Kidney (tissue), 14 donors: Measurements from ENCODE around the gene IL36B. TPM values are rescaled to one million over a fixed set of nuclear protein-coding genes. Genes with fewer than 3 reads are reported as not detected.

ENCODE experiments used
- DNase-seq, 5 donors: peaks; one replicate each; pipeline ENCODE4 v3.0.0-alpha.2; 2013 to 2020
- FAIRE-seq: peaks from 2 replicates; lab custom pipeline; 2012; peaks lifted over from hg19 to GRCh38; lab: Jason Lieb, UNC
- H3K27ac ChIP-seq, 2 donors: one replicate each; pipeline ENCODE4 v1.7.0; 2013; ENCODE audit warnings: low read depth in 2 of 2, low read length in 2 of 2, inconsistent platforms in 1 of 2
- H3K27me3 ChIP-seq: one replicate; pipeline ENCODE4 v1.7.1; 2013; ENCODE audit warnings: low read length, inconsistent platforms; ENCODE audit not compliant: control insufficient read depth, insufficient read depth
- H3K36me3 ChIP-seq, 3 donors: one replicate each; pipeline versions ENCODE4 v1.7.0 to v1.7.1; 2013; ENCODE audit warnings: low read length in 3 of 3, control low read depth in 1 of 3, inconsistent platforms in 1 of 3; ENCODE audit not compliant: insufficient read depth in 3 of 3, control insufficient read depth in 2 of 3
- H3K4me1 ChIP-seq, 3 donors: one replicate each; pipeline versions ENCODE4 v1.7.0 to v1.7.1; 2013; ENCODE audit warnings: low read length in 3 of 3, inconsistent platforms in 1 of 3, low read depth in 1 of 3; ENCODE audit not compliant: control insufficient read depth in 2 of 3, insufficient read depth in 2 of 3
- H3K4me3 ChIP-seq, 3 donors: one replicate each; pipeline versions ENCODE4 v1.7.0 to v1.8.1; 2013; ENCODE audit warnings: low read length in 3 of 3, control low read depth in 1 of 3, inconsistent platforms in 1 of 3
- H3K9ac ChIP-seq, 3 donors: one replicate each; pipeline versions ENCODE4 v1.7.0 to v1.7.1; 2013; ENCODE audit warnings: low read length in 3 of 3, control low read depth in 1 of 3, inconsistent platforms in 1 of 3
- H3K9me3 ChIP-seq, 3 donors: one replicate each; pipeline versions ENCODE4 v1.7.0 to v1.7.1; 2013; ENCODE audit warnings: low read length in 3 of 3, control low read depth in 1 of 3, inconsistent platforms in 1 of 3; ENCODE audit not compliant: control insufficient read depth in 2 of 3, insufficient read depth in 1 of 3
- intact Hi-C: fragments of 100-400 bp; cut with DNase I; formaldehyde crosslinking; loops from one replicate; pipeline ENCODE4 v1.11.1; 2022
- polyA plus RNA-seq: library from polyadenylated mRNA; stranded (reverse); fragments of 350-450 nt; fragmentation: Illumina TruSeq; extraction: RNeasy Lipid Tissue Mini Kit (QIAGEN cat#74804); gene quantifications from one replicate; pipeline ENCODE4 v1.2.3, GENCODE V29; 2014; ENCODE audit warnings: low read depth, low replicate concordance; ENCODE audit not compliant: insufficient read depth
- total RNA-seq: library from RNA; stranded (reverse); fragmentation: NEBNext Ultra II Directional; extraction: Animal tissue kit (Norgen Biotek cat#: 25700); gene quantifications from one replicate; pipeline ENCODE4 v1.2.1, GENCODE V29; 2021
- TF ChIP-seq, protein P1 (sequence below): IDR thresholded peaks from 3 replicates; pipeline ENCODE4 v1.5.1; 2012; ENCODE audit warnings: mild to moderate bottlenecking, moderate library complexity, borderline replicate concordance; ENCODE audit not compliant: insufficient read depth; ENCODE audit errors: extremely low read depth
- donor health status: control.
- donor health status: control.
- donor health status: control.
- donor health status: control.
- donor health status: control.
- donor health status: DM: yes; HTN: yes; CAD: no.
- donor health status: Normal renal cell carcinoma (clear cell type).

The IL36B gene
- total and polyA plus RNA-seq, 2 donors from 2014 or later, result not detected

DNA sequence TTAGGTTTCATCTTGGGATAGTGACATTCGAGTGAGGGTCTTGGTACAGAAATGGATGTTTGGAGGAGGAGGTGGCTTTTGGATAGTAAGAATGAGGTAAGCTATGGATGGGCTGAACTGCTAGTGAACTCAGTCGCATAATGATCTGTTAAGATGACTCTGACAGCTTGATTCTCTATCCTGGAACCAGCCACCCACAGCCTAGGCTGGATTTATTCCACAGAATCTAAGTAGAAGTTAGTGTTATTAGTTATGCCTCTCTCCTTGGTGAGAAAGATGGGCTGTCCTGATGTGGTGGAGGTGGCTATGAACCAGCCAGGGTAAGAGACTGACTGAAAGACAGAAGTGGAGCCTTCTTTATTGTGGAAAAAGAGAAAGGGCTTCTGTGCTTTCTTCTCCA lies 25.0 kb downstream of the IL36B start:
- Histone ChIP-seq H3K4me3 (no peak overlapping the region), H3K4me1 (no peaks in the 10 kb centered on the region), H3K9ac (no peak overlapping the region), H3K9me3 (no peaks in the 10 kb centered on the region), H3K27me3 (no peaks in the 10 kb centered on the region), H3K36me3 (no peaks in the 10 kb centered on the region), H3K27ac (no peak overlapping the region)
- TF ChIP-seq, protein P1, sequence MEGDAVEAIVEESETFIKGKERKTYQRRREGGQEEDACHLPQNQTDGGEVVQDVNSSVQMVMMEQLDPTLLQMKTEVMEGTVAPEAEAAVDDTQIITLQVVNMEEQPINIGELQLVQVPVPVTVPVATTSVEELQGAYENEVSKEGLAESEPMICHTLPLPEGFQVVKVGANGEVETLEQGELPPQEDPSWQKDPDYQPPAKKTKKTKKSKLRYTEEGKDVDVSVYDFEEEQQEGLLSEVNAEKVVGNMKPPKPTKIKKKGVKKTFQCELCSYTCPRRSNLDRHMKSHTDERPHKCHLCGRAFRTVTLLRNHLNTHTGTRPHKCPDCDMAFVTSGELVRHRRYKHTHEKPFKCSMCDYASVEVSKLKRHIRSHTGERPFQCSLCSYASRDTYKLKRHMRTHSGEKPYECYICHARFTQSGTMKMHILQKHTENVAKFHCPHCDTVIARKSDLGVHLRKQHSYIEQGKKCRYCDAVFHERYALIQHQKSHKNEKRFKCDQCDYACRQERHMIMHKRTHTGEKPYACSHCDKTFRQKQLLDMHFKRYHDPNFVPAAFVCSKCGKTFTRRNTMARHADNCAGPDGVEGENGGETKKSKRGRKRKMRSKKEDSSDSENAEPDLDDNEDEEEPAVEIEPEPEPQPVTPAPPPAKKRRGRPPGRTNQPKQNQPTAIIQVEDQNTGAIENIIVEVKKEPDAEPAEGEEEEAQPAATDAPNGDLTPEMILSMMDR, result no peak
- intact Hi-C loops, result no loop called here
- DNase-seq, result no peak
- FAIRE-seq, result no peak

DNA sequence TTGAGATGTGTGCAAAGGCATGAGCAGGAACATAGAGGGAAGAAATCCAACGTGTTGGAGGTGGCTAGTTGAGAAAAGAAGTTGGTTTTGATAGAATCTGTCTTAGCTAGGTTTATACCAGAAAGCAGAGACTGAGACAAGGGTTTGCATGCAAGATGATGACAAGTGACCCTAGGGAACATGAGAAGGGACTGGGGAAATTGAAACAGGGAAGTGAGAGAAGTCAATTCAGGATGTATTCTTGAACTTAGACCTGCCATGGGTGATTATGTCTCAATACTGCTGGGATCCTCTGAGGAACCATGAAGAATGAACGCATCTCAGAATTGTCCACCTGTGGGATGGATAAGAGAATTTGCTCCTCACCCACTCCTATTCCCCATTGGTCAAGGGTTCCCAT lies 26.9 kb downstream of the IL36B start:
- Histone ChIP-seq H3K4me1 (no peaks in the 10 kb centered on the region), H3K27me3 (no peaks in the 10 kb centered on the region), H3K36me3 (no peaks in the 10 kb centered on the region), H3K4me3 (no peak overlapping the region), H3K27ac (no peak overlapping the region), H3K9me3 (no peaks in the 10 kb centered on the region), H3K9ac (no peak overlapping the region)
- intact Hi-C loops, result no loop called here
- FAIRE-seq (no peak), DNase-seq (no peak)
- TF ChIP-seq, protein P1, result no peak

DNA sequence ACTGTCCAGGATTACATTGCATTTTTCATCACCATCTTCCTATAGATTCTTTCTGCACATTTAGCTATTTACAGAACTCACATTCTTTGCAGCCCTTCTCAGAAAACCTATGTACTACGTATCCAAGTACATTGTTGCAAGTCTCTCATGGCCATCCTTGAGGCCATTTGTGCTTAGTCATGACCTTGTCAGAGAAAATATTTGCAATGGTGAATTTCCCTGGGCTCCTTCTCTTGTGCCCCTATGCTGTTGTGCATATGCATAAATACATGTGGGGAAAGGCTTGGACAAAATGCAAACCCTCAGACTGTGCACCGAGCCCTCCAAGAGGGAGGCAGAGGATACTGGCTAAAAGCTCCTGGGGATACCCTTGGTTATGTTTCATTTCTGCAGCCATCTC lies 27.9 kb downstream of the IL36B start:
- Histone ChIP-seq H3K4me3 (no peak overlapping the region), H3K9ac (no peak overlapping the region), H3K4me1 (no peaks in the 10 kb centered on the region), H3K9me3 (no peaks in the 10 kb centered on the region), H3K27ac (no peak overlapping the region), H3K27me3 (no peaks in the 10 kb centered on the region), H3K36me3 (no peaks in the 10 kb centered on the region)
- DNase-seq (no peak), FAIRE-seq (no peak)
- TF ChIP-seq, protein P1, result no peak
- intact Hi-C loops, result no loop called here

DNA sequence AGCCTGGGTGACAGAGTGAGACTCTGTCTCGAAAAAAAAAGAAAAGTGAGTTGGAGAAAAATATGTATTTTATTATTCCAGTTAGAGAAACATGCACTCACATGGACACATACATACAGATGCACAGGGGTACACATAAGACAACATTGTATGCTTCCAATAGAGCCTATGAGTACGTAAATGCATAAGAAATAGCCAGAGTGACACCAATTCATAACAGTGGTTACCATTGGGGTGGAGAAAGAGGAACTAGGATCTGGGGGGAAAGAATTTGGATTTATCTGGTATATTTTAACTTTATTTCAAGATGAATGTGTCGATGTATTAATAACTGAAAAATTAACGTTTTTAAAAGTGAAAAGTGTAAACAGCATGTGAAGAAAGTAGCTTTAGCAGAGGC lies 31.4 kb downstream of the IL36B start:
- no peaks in the 10 kb centered on the region for H3K9me3 ChIP-seq
- H3K4me3 ChIP-seq, result no peak overlapping the region
- intact Hi-C loops, result no loop called here
- H3K36me3 ChIP-seq, result no peaks in the 10 kb centered on the region
- DNase-seq (no peak), FAIRE-seq (no peak)
- H3K9ac ChIP-seq, result no peak overlapping the region
- H3K27ac ChIP-seq, result no peak overlapping the region
- H3K4me1 ChIP-seq, result no peaks in the 10 kb centered on the region
- TF ChIP-seq, protein P1, result no peak
- H3K27me3 ChIP-seq, result no peaks in the 10 kb centered on the region
